SH-SY5Y (cell line): ENCODE results near the gene SLC9A2.

Experiments used
- GATA2 ChIP-seq: IDR thresholded peaks from 2 replicates; pipeline ENCODE4 v1.6.1; 2011; ENCODE audit warnings: mild to moderate bottlenecking, low read depth, low read length
- GATA3 ChIP-seq: IDR thresholded peaks from 2 replicates; pipeline ENCODE4 v1.6.1; 2011; ENCODE audit warnings: low read depth, mild to moderate bottlenecking, low read length, moderate library complexity

- no peak for TF ChIP-seq GATA2
- TF ChIP-seq GATA3 = no peak
These were observed 43.5 kb upstream of the SLC9A2 start for GRCh38 chr2:102575888-102576287.
